Measurements from ENCODE around the gene ESR2. TPM values are rescaled to one million over a fixed set of nuclear protein-coding genes. Genes with fewer than 3 reads are reported as not detected.

Gene ESR2
- total and polyA plus RNA-seq, 2 experiments from 2014 or later = 1.00 TPM; not detected in 1

GRCh38 chr14:64203366-64204006, 90.7 kb downstream of the ESR2 start:
- H2AFZ ChIP-seq = no peak overlapping the region
- H3K27me3 ChIP-seq = no peaks in the 10 kb centered on the region
- H3K4me2 ChIP-seq = no peak overlapping the region
- no peaks in the 10 kb centered on the region for H3K9me3 ChIP-seq (ENCODE audit: low read depth)
- H3K9me2 ChIP-seq (replicated peaks; ENCODE audit: insufficient read depth) = no peaks in the 10 kb centered on the region
- 87% methylated on average over 4 of the region's 4 CpGs for WGBS (ENCODE audit: low lambda C conversion rate, missing lambda C conversion rate)
- peaks cover 13% of the 10 kb centered on the region for H3K4me1 ChIP-seq (ENCODE audit: insufficient read depth)
- TF ChIP-seq EZH2 (IDR thresholded peaks at IDR 0.05; ENCODE audit: borderline replicate concordance) (no peak), CTCF (IDR thresholded peaks at IDR 0.05; ENCODE audit: poor library complexity) (no peak), EZH2phosphoT487 (IDR thresholded peaks at IDR 0.05; ENCODE audit: low read depth, severe bottlenecking, unreplicated experiment) (no peak)
- peaks cover 16% of the 10 kb centered on the region for H3K79me2 ChIP-seq
- no peaks in the 10 kb centered on the region for H3K36me3 ChIP-seq (replicated peaks; ENCODE audit: insufficient read depth, low read depth)
- H3K27ac ChIP-seq = no peak overlapping the region
- no peak overlapping the region for H3K4me3 ChIP-seq
- H4K20me1 ChIP-seq (ENCODE audit: insufficient read depth, poor library complexity, severe bottlenecking) = no peaks in the 10 kb centered on the region
- no peak for DNase-seq (ENCODE audit: low spot score)

DNA sequence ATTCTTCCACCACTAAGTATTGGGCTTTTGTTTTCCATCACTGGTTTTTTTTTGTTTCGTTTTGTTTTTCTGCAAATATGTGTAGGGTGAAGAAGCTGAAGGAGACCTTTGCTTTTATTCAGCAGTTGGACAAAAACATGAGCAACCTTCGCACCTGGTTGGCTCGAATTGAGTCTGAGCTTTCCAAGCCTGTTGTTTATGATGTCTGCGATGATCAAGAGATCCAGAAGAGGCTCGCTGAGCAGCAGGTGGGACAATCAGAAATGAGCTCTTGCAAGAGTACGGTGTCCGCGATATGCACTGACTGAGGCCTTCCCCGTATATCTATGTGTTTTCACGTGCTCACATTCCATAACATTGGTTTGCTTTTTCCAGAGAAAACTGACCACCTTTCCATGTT, 91.5 kb downstream of the ESR2 start:
- peaks cover 18% of the 10 kb centered on the region for H3K79me2 ChIP-seq
- WGBS (ENCODE audit: low lambda C conversion rate, missing lambda C conversion rate) = 83% methylated on average over 10 of the region's 10 CpGs
- no peaks in the 10 kb centered on the region for H3K36me3 ChIP-seq (replicated peaks; ENCODE audit: insufficient read depth, low read depth)
- no peaks in the 10 kb centered on the region for H3K9me2 ChIP-seq (replicated peaks; ENCODE audit: insufficient read depth)
- no peak overlapping the region for H3K4me3 ChIP-seq
- H3K27me3 ChIP-seq = no peaks in the 10 kb centered on the region
- H2AFZ ChIP-seq = no peak overlapping the region
- TF ChIP-seq CTCF (IDR thresholded peaks at IDR 0.05; ENCODE audit: poor library complexity) (no peak), EZH2 (IDR thresholded peaks at IDR 0.05; ENCODE audit: borderline replicate concordance) (no peak), EZH2phosphoT487 (IDR thresholded peaks at IDR 0.05; ENCODE audit: low read depth, severe bottlenecking, unreplicated experiment) (no peak)
- H3K4me1 ChIP-seq (ENCODE audit: insufficient read depth) = peaks cover 14% of the 10 kb centered on the region
- H3K27ac ChIP-seq = no peak overlapping the region
- no peaks in the 10 kb centered on the region for H4K20me1 ChIP-seq (ENCODE audit: insufficient read depth, poor library complexity, severe bottlenecking)
- no peak for DNase-seq (ENCODE audit: low spot score)
- no peaks in the 10 kb centered on the region for H3K9me3 ChIP-seq (ENCODE audit: low read depth)
- H3K4me2 ChIP-seq = no peak overlapping the region

GRCh38 chr14:64201921-64202545, 92.1 kb downstream of the ESR2 start:
- WGBS (ENCODE audit: low lambda C conversion rate, missing lambda C conversion rate) = 97% methylated on average over 18 of the region's 18 CpGs
- Histone ChIP-seq H2AFZ (no peak overlapping the region), H3K4me2 (no peak overlapping the region), H3K9me3 (ENCODE audit: low read depth) (no peaks in the 10 kb centered on the region), H3K4me1 (ENCODE audit: insufficient read depth) (peaks cover 21% of the 10 kb centered on the region), H3K9me2 (replicated peaks; ENCODE audit: insufficient read depth) (no peaks in the 10 kb centered on the region), H3K36me3 (replicated peaks; ENCODE audit: insufficient read depth, low read depth) (no peaks in the 10 kb centered on the region), H3K79me2 (peaks cover 18% of the 10 kb centered on the region), H4K20me1 (ENCODE audit: insufficient read depth, poor library complexity, severe bottlenecking) (no peaks in the 10 kb centered on the region), H3K4me3 (no peak overlapping the region), H3K27ac (no peak overlapping the region), H3K27me3 (no peaks in the 10 kb centered on the region)
- no peak for TF ChIP-seq EZH2phosphoT487 (IDR thresholded peaks at IDR 0.05; ENCODE audit: low read depth, severe bottlenecking, unreplicated experiment)
- TF ChIP-seq EZH2 (IDR thresholded peaks at IDR 0.05; ENCODE audit: borderline replicate concordance) = no peak
- TF ChIP-seq CTCF (IDR thresholded peaks at IDR 0.05; ENCODE audit: poor library complexity) = no peak
- DNase-seq (ENCODE audit: low spot score) = no peak

Data from hepatocyte (in vitro differentiated cells).